ENCODE measurements around the gene IL17RA.
"Not testable (repeated sequence)": the region's sequence is repeated elsewhere in the genome, so short reads cannot be mapped to it uniquely, and the experiment has no call there.

The IL17RA gene

GRCh38 chr22:17118342-17118741 lies 33.5 kb downstream of the IL17RA start:
- in situ Hi-C loops (cut with MboI; ENCODE audit: low sequenced_read_pairs): no loop called here

- in situ Hi-C loops (cut with MboI; ENCODE audit: low sequenced_read_pairs): no loop called here
Measured at GRCh38 chr22:17119481-17120202, 34.8 kb downstream of the IL17RA start.

GRCh38 chr22:17120281-17120680 lies 35.5 kb downstream of the IL17RA start:
- in situ Hi-C loops (cut with MboI; ENCODE audit: low sequenced_read_pairs): no loop called here

- in situ Hi-C loops (cut with MboI; ENCODE audit: low sequenced_read_pairs): no loop called here
Measured at GRCh38 chr22:17120711-17121232, 36.0 kb downstream of the IL17RA start.

GRCh38 chr22:17121233-17122195 lies 36.7 kb downstream of the IL17RA start, which contains the start of gene TMEM121B:
Gene TMEM121B, minus strand, starts transcription at chr22:17121360. Its CDS starts 233 bp downstream, at chr22:17121127.
- in situ Hi-C loops (cut with MboI; ENCODE audit: low sequenced_read_pairs): no loop called here

- in situ Hi-C loops (cut with MboI; ENCODE audit: low sequenced_read_pairs): no loop called here
Measured at GRCh38 chr22:17130199-17130598, 45.4 kb downstream of the IL17RA start.

GRCh38 chr22:17131686-17132085 lies 46.9 kb downstream of the IL17RA start:
- in situ Hi-C loops (cut with MboI; ENCODE audit: low sequenced_read_pairs): no loop called here

- in situ Hi-C loops (cut with MboI; ENCODE audit: low sequenced_read_pairs): no loop called here
Measured at GRCh38 chr22:17132112-17132511, 47.3 kb downstream of the IL17RA start.

- in situ Hi-C loops (cut with MboI; ENCODE audit: low sequenced_read_pairs): no loop called here
Measured at GRCh38 chr22:17133137-17133536, 48.3 kb downstream of the IL17RA start.

- in situ Hi-C loops (cut with MboI; ENCODE audit: low sequenced_read_pairs): no loop called here
Measured at GRCh38 chr22:17135153-17135760, 50.5 kb downstream of the IL17RA start.

GRCh38 chr22:17137170-17137569 lies 52.4 kb downstream of the IL17RA start:
- in situ Hi-C loops (cut with MboI; ENCODE audit: low sequenced_read_pairs): no loop called here

GRCh38 chr22:17137861-17138425 lies 53.1 kb downstream of the IL17RA start:
- in situ Hi-C loops (cut with MboI; ENCODE audit: low sequenced_read_pairs): no loop called here

- in situ Hi-C loops (cut with MboI; ENCODE audit: low sequenced_read_pairs): no loop called here
Measured at GRCh38 chr22:17138513-17138912, 53.7 kb downstream of the IL17RA start.

GRCh38 chr22:17140022-17140421 lies 55.2 kb downstream of the IL17RA start:
- in situ Hi-C loops (cut with MboI; ENCODE audit: low sequenced_read_pairs): no loop called here

- in situ Hi-C loops (cut with MboI; ENCODE audit: low sequenced_read_pairs): no loop called here
Measured at GRCh38 chr22:17140826-17141766, 56.3 kb downstream of the IL17RA start.

GRCh38 chr22:17143101-17143500 lies 58.3 kb downstream of the IL17RA start:
- in situ Hi-C loops (cut with MboI; ENCODE audit: low sequenced_read_pairs): no loop called here

- in situ Hi-C loops (cut with MboI; ENCODE audit: low sequenced_read_pairs): no loop called here
Measured at GRCh38 chr22:17143826-17144225, 59.0 kb downstream of the IL17RA start.

GRCh38 chr22:17145021-17145680 lies 60.4 kb downstream of the IL17RA start:
- in situ Hi-C loops (cut with MboI; ENCODE audit: low sequenced_read_pairs): no loop called here

GRCh38 chr22:17147458-17147857 lies 62.7 kb downstream of the IL17RA start:
- in situ Hi-C loops (cut with MboI; ENCODE audit: low sequenced_read_pairs): not testable (repeated sequence)
